GM15510 (cell line): Measurements from ENCODE around the gene KIAA1755.

Experiments
- POLR2A ChIP-seq: IDR thresholded peaks from 3 replicates; pipeline ENCODE4 v1.6.1; 2011; ENCODE audit warnings: borderline replicate concordance; ENCODE audit not compliant: insufficient read length; ENCODE audit errors: extremely low read depth

KIAA1755 gene

DNA sequence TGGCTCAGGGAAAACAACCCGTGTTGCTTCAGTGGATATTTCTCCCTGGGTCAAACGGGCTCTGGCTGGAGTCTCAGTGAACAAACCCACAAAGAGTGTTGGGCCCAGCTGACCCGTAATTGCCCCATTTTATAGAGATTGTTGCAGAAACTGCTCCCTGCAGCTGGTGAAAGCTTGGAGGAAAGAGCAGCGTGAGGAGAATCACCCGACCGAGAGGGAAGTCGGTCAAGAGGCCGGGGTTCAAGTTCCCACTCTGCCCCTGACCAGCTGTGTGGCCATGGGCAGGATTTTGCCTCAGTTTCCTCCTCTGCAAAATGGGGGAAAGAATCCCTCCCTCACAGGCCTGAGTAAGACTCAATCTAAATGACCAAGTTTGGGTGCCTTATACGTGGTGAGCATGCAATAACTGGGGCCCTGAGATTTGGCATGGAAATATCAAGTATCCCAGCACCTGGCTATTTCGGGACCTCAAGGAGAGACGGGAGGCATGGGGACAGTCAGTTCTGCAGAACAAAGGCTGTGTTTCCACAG lies 93.8 kb downstream of the KIAA1755 start:
- TF ChIP-seq POLR2A, result no peak

- no peak for TF ChIP-seq POLR2A
These were observed 94.4 kb downstream of the KIAA1755 start for GRCh38 chr20:38165966-38166702.

GRCh38 chr20:38165089-38165965 lies 95.2 kb downstream of the KIAA1755 start, which contains the start of gene TGM2:
TSS of gene TGM2 (minus strand) at chr20:38165270. CDS start at chr20:38165198, 72 bp downstream.
- TF ChIP-seq POLR2A, result no peak

GRCh38 chr20:38164624-38165088 lies 95.9 kb downstream of the KIAA1755 start:
- TF ChIP-seq POLR2A, result no peak

DNA sequence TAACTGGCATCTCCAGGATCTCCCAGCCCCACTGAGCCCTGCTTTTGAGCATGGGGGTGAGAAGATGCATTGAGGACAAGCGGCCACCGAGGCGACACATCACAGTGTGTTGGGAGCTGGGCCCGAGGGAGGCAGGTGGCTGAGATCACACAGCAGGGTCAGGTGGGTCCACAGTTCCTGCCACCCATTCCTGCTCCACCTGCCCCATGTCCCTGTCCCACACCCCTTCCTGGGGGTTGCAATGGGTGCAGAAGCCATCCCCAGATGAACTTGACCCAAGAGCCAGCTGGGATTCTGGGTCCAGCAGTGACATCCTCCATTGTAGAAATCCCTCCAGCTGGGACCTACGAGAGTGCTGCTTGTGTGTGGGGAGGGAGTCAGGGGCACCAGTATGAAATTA lies 96.5 kb downstream of the KIAA1755 start:
- TF ChIP-seq POLR2A, result no peak

GRCh38 chr20:38162878-38163875 lies 97.4 kb downstream of the KIAA1755 start:
- TF ChIP-seq POLR2A, result no peak

DNA sequence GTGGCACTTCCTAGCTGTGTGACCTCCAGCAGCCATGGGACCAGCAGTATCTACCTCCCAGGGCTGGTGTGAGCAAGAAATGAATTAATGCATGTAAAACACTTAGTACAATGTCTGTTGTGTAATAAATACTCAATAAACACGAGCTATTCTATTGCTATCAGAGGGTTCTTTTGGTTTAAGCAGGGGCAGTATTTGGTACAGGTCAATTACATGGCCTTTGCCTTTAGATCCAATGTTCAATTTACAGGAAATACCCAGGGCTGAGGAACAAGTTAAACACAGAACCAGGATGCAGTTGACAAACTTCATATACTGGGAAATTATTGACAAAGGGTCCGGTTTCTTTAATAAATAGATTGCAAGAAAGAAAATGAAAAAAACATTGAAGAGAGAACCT lies 98.4 kb downstream of the KIAA1755 start:
- TF ChIP-seq POLR2A, result no peak

DNA sequence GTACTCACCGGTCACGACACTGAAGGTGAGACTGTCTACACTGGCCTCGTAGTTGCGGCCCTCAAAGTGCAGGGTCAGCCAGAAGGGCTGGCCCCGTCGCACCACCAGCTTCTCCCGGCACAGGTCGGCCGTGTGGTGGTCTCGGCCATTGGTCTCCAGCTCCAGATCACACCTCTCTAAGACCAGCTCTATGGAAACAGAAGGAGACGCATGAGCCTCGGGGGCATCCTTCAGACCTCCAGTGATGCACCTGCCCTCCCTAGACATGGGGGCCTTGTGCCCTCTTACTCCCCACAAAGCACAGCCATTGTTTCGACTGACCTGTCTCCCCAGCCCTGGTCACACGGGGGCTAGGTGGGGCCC lies 99.1 kb downstream of the KIAA1755 start:
- no peak for TF ChIP-seq POLR2A
